PC-9 (cell line): ENCODE results near the gene BHLHA15. TPM values are rescaled to one million over a fixed set of nuclear protein-coding genes. Genes with fewer than 3 reads are reported as not detected.

Source experiments
- BruUV-seq: library from RNA; stranded (reverse); fragments of 400-500 nt; replicated peaks from 2 replicates; lab custom pipeline; 2021; lab: Mats Ljungman, UMichigan
- CTCF ChIA-PET: fragments of 300-600 bp; sonication (Branson Sonifier 250); formaldehyde crosslinking; loops from one replicate; lab custom pipeline; 2022; ENCODE audit warnings: antibody characterized with exemption; lab: Charles Lee
- POLR2A ChIA-PET: fragments of 300-600 bp; sonication (Branson Sonifier 250); formaldehyde crosslinking; loops from one replicate; lab custom pipeline; 2022; ENCODE audit warnings: antibody characterized with exemption; ENCODE audit not compliant: unreplicated experiment; lab: Charles Lee
- DNase-seq, 2 experiments: peaks; one replicate each; pipeline versions ENCODE4 v3.0.0 to v3.0.0-alpha.2; 2015 to 2022; ENCODE audit warnings: mixed read lengths in 1 of 2
- H2AFZ ChIP-seq: fragments of 200-600 bp; sonication (generic); 2 replicates; pipeline ENCODE4 v1.8.1; 2017; ENCODE audit warnings: antibody characterized with exemption
- H3F3A ChIP-seq: fragments of 200-600 bp; sonication (generic); 2 replicates; pipeline ENCODE4 v1.8.1; 2017; ENCODE audit warnings: antibody characterized with exemption, mild to moderate bottlenecking, low read depth; ENCODE audit not compliant: insufficient read depth
- H3K27ac ChIP-seq: fragments of 200-600 bp; sonication (generic); 2 replicates; pipeline ENCODE4 v1.6.1; 2016; ENCODE audit warnings: mixed run types
- H3K27me3 ChIP-seq: fragments of 200-600 bp; sonication (generic); 2 replicates; pipeline ENCODE4 v1.6.1; 2016; ENCODE audit warnings: low read depth, mixed run types; ENCODE audit not compliant: insufficient read depth
- H3K36me3 ChIP-seq: fragments of 200-600 bp; sonication (generic); 2 replicates; pipeline ENCODE4 v1.6.1; 2016; ENCODE audit warnings: low read depth, mixed run types
- H3K4me1 ChIP-seq: fragments of 200-600 bp; sonication (generic); replicated peaks from 2 replicates; pipeline ENCODE4 v1.6.1; 2016; ENCODE audit warnings: mixed run types; ENCODE audit not compliant: insufficient read depth
- H3K4me2 ChIP-seq: fragments of 200-600 bp; sonication (generic); 2 replicates; pipeline ENCODE4 v1.6.1; 2017; ENCODE audit warnings: mixed run types
- H3K4me3 ChIP-seq: fragments of 200-600 bp; sonication (generic); 2 replicates; pipeline ENCODE4 v1.6.1; 2016; ENCODE audit warnings: mixed run types
- H3K79me2 ChIP-seq: fragments of 200-600 bp; sonication (generic); 2 replicates; pipeline ENCODE4 v1.6.1; 2017; ENCODE audit warnings: low read depth, mixed run types
- H3K9me2 ChIP-seq: fragments of 200-600 bp; sonication (generic); 2 replicates; pipeline ENCODE4 v1.8.1; 2017; ENCODE audit warnings: mild to moderate bottlenecking; ENCODE audit not compliant: insufficient read depth
- H3K9me3 ChIP-seq: fragments of 200-600 bp; sonication (generic); 2 replicates; pipeline ENCODE4 v1.8.1; 2016; ENCODE audit warnings: low read depth; ENCODE audit not compliant: insufficient read depth
- H4K20me1 ChIP-seq: fragments of 200-600 bp; sonication (generic); 2 replicates; pipeline ENCODE4 v1.8.1; 2017; ENCODE audit not compliant: insufficient read depth
- EZH2 ChIP-seq: fragments of 200-600 bp; sonication (generic); IDR thresholded peaks from 2 replicates; pipeline ENCODE4 v1.8.0; 2017; ENCODE audit warnings: antibody characterized with exemption, low read depth
- intact Hi-C: fragments of 100-400 bp; cut with micrococcal nuclease; formaldehyde crosslinking; loops from one replicate; pipeline ENCODE4 v1.10.0; 2022; ENCODE audit not compliant: unreplicated experiment
- total RNA-seq: library from RNA; stranded (reverse); gene quantifications from 2 replicates; pipeline ENCODE4 v1.2.3, GENCODE V29; 2021
- TF ChIP-seq, protein P1 (sequence below): fragments of 200-600 bp; sonication (generic); conservative IDR thresholded peaks from 2 replicates; pipeline ENCODE4 v1.6.1; 2017; ENCODE audit warnings: mixed run types, antibody characterized with exemption, mild to moderate bottlenecking, moderate library complexity

The BHLHA15 gene
- total RNA-seq, 1 experiment from 2014 or later: 0.79 TPM

DNA sequence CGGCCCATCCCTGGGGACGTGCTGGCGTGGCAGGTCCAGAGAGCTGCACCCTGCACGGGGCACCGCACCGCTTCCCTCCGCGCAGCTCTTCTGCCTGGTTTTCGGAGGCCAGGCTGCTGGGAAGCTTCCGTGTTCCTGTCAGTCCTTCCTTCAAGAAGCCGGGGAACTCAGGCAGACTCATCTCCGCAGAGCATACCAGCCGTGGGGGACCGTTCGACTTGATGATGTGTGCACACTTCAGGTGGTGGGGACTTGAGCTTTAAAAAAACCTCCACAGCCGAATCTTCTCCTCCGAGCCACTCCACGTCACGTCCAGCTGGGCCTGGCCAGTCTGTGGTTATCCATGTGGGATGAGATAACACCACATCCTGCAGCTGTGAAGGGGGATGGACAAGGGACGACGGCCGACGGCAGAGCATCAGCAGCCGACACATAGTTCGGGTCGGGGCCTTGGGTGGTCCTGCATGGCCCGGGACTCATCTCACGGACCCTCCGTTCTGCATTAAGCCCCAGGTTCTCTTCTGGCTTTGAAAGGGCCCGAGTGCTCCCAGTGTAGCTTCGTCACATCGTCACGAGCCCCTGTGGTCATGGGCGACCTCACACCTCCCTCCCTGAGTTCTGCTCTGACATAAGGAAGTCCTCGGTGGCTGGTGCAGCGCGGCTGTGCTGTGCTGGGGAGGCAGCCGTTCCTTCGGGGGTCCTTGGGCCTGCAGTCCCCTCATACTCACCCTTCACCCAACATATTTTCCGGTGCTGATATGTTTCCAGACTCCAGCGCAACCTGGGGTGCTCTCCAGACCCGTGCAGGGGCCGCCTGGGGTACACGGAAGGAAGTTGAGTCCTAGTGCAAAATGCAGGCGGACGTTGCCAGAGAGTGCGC lies 4.5 kb upstream of the BHLHA15 start:
- DNase-seq: no peak
- Histone ChIP-seq H3K9me3 (no peaks in the 10 kb centered on the region), H3K79me2 (no peaks in the 10 kb centered on the region), H3K4me3 (no peak overlapping the region), H3K4me1 (no peaks in the 10 kb centered on the region), H3F3A (no peaks in the 10 kb centered on the region; the same call in 1 of the 2 replicates), H3K27ac (no peak overlapping the region), H3K9me2 (no peaks in the 10 kb centered on the region), H3K36me3 (no peaks in the 10 kb centered on the region), H3K4me2 (no peak overlapping the region), H2AFZ (no peak overlapping the region), H4K20me1 (peaks cover 7% of the 10 kb centered on the region), H3K27me3 (no peaks in the 10 kb centered on the region)
- CTCF ChIA-PET: no interaction called here
- intact Hi-C loops: no loop called here
- POLR2A ChIA-PET: no interaction called here
- TF ChIP-seq, protein P1, sequence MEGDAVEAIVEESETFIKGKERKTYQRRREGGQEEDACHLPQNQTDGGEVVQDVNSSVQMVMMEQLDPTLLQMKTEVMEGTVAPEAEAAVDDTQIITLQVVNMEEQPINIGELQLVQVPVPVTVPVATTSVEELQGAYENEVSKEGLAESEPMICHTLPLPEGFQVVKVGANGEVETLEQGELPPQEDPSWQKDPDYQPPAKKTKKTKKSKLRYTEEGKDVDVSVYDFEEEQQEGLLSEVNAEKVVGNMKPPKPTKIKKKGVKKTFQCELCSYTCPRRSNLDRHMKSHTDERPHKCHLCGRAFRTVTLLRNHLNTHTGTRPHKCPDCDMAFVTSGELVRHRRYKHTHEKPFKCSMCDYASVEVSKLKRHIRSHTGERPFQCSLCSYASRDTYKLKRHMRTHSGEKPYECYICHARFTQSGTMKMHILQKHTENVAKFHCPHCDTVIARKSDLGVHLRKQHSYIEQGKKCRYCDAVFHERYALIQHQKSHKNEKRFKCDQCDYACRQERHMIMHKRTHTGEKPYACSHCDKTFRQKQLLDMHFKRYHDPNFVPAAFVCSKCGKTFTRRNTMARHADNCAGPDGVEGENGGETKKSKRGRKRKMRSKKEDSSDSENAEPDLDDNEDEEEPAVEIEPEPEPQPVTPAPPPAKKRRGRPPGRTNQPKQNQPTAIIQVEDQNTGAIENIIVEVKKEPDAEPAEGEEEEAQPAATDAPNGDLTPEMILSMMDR: no peak
- no peak for TF ChIP-seq EZH2
- no TSS peak for BruUV-seq

DNA sequence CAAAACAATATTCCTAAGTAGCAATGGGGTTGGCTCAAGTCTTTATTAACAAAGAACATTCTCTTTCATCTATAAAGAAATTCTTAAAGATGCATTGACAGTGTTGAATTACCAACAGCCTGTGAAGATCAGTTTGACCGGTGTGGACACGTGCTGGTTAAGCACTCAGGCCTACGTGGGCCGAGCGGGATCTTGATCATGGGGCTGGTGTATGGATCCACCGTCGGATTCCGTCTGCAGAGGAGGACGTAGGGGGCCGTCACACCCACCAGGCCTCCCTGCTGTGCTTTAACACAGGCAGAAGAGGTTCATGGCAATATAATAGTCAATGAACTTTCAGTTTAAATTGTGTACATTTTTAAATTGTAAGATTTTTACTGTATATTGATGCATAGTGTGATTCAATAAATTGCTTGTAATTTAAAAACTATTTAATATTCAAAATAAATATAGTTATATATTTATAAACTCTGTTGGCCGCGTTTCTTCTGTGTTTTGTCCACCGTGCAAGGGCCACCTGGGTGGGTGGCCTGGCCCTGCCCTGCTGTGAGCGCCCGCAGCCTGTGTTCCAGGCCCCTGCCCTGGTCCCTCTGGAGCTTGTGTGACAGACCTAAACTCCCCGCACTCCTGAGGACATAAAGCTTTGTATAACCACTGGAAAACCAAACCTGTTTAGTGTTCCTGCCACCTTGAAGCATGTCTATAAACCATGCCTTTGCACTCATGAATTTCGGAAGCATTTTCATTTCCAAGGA lies 1.9 kb upstream of the BHLHA15 start:
- Histone ChIP-seq H3K4me1 (no peaks in the 10 kb centered on the region), H4K20me1 (no peaks in the 10 kb centered on the region), H3F3A (no peaks in the 10 kb centered on the region; the same call in 1 of the 2 replicates), H3K79me2 (no peaks in the 10 kb centered on the region), H3K27ac (no peak overlapping the region), H2AFZ (no peak overlapping the region), H3K36me3 (no peaks in the 10 kb centered on the region), H3K27me3 (no peaks in the 10 kb centered on the region), H3K9me3 (no peaks in the 10 kb centered on the region), H3K4me3 (no peak overlapping the region), H3K9me2 (no peaks in the 10 kb centered on the region), H3K4me2 (no peak overlapping the region)
- CTCF ChIA-PET: no interaction called here
- no peak for TF ChIP-seq EZH2
- TF ChIP-seq, protein P1: no peak
- POLR2A ChIA-PET: no interaction called here
- intact Hi-C loops: no loop called here
- no TSS peak for BruUV-seq
- DNase-seq: no peak

DNA sequence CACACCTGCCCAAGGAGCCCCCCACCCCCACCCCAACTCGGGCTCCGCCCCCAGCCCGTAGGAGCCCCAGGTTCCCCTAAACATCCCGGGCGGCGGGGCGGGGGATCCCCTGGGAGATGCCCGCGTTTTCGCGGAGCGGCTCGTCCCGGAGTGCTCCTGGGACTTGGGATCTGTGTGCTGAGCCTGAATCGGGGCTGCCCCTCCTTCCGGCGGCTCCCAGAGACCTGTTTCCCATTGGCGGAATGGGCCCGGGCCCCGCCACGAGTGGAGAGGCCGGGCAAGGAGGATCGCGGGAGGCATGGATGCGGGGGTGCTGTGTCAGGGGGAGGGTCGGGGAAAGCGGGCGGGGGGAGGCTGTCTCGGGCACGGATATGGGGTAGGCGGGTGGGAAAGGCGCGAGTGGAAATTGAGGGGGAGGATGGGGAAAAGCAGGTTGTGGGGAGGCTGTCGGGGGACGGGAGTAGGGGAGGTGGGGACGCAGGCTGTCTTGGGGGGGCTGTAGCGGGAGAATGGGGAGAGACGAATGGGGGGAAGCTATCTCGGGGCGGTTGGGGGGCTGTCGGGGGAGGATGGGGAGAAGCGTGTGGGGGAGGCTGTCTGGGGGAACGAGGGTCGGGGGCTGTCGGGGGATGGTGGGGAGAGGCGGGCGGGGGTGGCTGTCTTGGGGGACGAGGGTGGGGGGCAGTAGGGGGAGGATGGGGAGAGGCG lies 572 bp upstream of the BHLHA15 start:
- no peaks in the 10 kb centered on the region for H3K27me3 ChIP-seq
- no peaks in the 10 kb centered on the region for H3K9me3 ChIP-seq
- intact Hi-C loops: no loop called here
- H3K27ac ChIP-seq: no peak overlapping the region
- no peak overlapping the region for H2AFZ ChIP-seq
- no peak for DNase-seq
- POLR2A ChIA-PET: no interaction called here
- no peaks in the 10 kb centered on the region for H3K4me1 ChIP-seq
- CTCF ChIA-PET: no interaction called here
- H4K20me1 ChIP-seq: no peaks in the 10 kb centered on the region
- H3K79me2 ChIP-seq: no peaks in the 10 kb centered on the region
- no peak overlapping the region for H3K4me3 ChIP-seq
- BruUV-seq: no TSS peak
- no peaks in the 10 kb centered on the region for H3K9me2 ChIP-seq
- H3K4me2 ChIP-seq: no peak overlapping the region
- TF ChIP-seq, protein P1: no peak
- no peak for TF ChIP-seq EZH2
- no peaks in the 10 kb centered on the region for H3K36me3 ChIP-seq
- no peaks in the 10 kb centered on the region; the same call in 1 of the 2 replicates for H3F3A ChIP-seq
